HepG2 (cell line): ENCODE measurements around the gene GSK3A. TPM values are rescaled to one million over a fixed set of nuclear protein-coding genes. Genes with fewer than 3 reads are reported as not detected.
A peak's percentile ranks its signal among the peaks of the same experiment; 100 is the strongest.

Experiments used
- HNF4A ChIP-seq: sonication (generic); formaldehyde crosslinking; IDR thresholded peaks from 2 replicates; pipeline ENCODE4 v1.4.0; 2020; ENCODE audit warnings: missing genetic modification reagents
- HOXA5 ChIP-seq: sonication (generic); formaldehyde crosslinking; IDR thresholded peaks from 2 replicates; pipeline ENCODE4 v1.4.0; 2020; ENCODE audit warnings: missing genetic modification reagents
- KLF6 ChIP-seq: IDR thresholded peaks from 2 replicates; pipeline ENCODE4 v1.8.0; 2016; ENCODE audit warnings: missing biosample characterization, missing genetic modification reagents
- MIER3 ChIP-seq: IDR thresholded peaks from 2 replicates; pipeline ENCODE4 v1.6.1; 2016; ENCODE audit warnings: missing compliant biosample characterization, borderline replicate concordance
- MIXL1 ChIP-seq: IDR thresholded peaks from 2 replicates; pipeline ENCODE4 v1.6.1; 2016
- PHF8 ChIP-seq: sonication (generic); formaldehyde crosslinking; IDR thresholded peaks from 2 replicates; pipeline ENCODE4 v1.5.0; 2020; ENCODE audit warnings: missing genetic modification reagents
- REL ChIP-seq: sonication (generic); formaldehyde crosslinking; conservative IDR thresholded peaks from 2 replicates; pipeline ENCODE4 v1.8.0; 2022; ENCODE audit warnings: mild to moderate bottlenecking, missing genetic modification reagents, moderate library complexity
- REPIN1 ChIP-seq: sonication (generic); formaldehyde crosslinking; IDR thresholded peaks from 2 replicates; pipeline ENCODE4 v1.8.0; 2022; ENCODE audit warnings: missing genetic modification reagents, low read depth, mild to moderate bottlenecking, borderline replicate concordance
- RFX3 ChIP-seq: IDR thresholded peaks from 2 replicates; pipeline ENCODE4 v1.6.1; 2016; ENCODE audit warnings: missing biosample characterization, missing genetic modification reagents
- RFXAP ChIP-seq: sonication (generic); formaldehyde crosslinking; IDR thresholded peaks from 2 replicates; pipeline ENCODE4 v1.4.0; 2020; ENCODE audit warnings: missing genetic modification reagents, borderline replicate concordance
- SALL1 ChIP-seq: sonication (generic); formaldehyde crosslinking; IDR thresholded peaks from 2 replicates; pipeline ENCODE4 v1.8.0; 2022; ENCODE audit warnings: mild to moderate bottlenecking, missing genetic modification reagents
- SALL2 ChIP-seq: sonication (generic); formaldehyde crosslinking; IDR thresholded peaks from 2 replicates; pipeline ENCODE4 v1.8.1; 2023; ENCODE audit warnings: mild to moderate bottlenecking, missing genetic modification reagents, inconsistent platforms
- TEAD3 ChIP-seq: optimal IDR thresholded peaks from 2 replicates; pipeline ENCODE3; 2016; ENCODE audit warnings: borderline replicate concordance
- ZBTB14 ChIP-seq: sonication (generic); formaldehyde crosslinking; IDR thresholded peaks from 2 replicates; pipeline ENCODE4 v1.4.0; 2020; ENCODE audit warnings: missing genetic modification reagents
- ZNF143 ChIP-seq: sonication (generic); formaldehyde crosslinking; IDR thresholded peaks from 2 replicates; pipeline ENCODE4 v1.4.0; 2020; ENCODE audit warnings: missing genetic modification reagents
- ZSCAN25 ChIP-seq: sonication (generic); formaldehyde crosslinking; IDR thresholded peaks from 2 replicates; pipeline ENCODE4 v1.8.0; 2022; ENCODE audit warnings: mild to moderate bottlenecking, missing genetic modification reagents
- polyA plus RNA-seq, 8 experiments: library from polyadenylated mRNA; depleted of rRNA in 3 of 8; stranded (reverse) in 7 of 8; unstranded in 1 of 8; fragments of >200 nt; fragmentation: Illumina TruSeq in 4 of 8; extraction: Trizol in 4 of 8; gene quantifications; 2 replicates each; pipeline versions ENCODE4 v1.2.1 to v1.2.3, GENCODE V29; 2011 to 2016; ENCODE audit warnings: low read depth in 4 of 8, missing spikeins in 1 of 8, mixed read lengths in 1 of 8; ENCODE audit not compliant: insufficient read depth in 1 of 8
- total RNA-seq, 5 experiments: library from RNA; depleted of rRNA; stranded (reverse); fragments of >200 nt; fragmentation: Illumina TruSeq; extraction: Trizol; gene quantifications; 2 replicates each; pipeline ENCODE4 v1.2.3, GENCODE V29; 2016; ENCODE audit warnings: low read depth in 1 of 5
- TF ChIP-seq, protein P1 (sequence below): sonication (generic); formaldehyde crosslinking; IDR thresholded peaks from 2 replicates; pipeline ENCODE4 v1.5.0; 2020; ENCODE audit warnings: missing genetic modification reagents
- TF ChIP-seq, protein P2 (sequence below): sonication (generic); formaldehyde crosslinking; IDR thresholded peaks from 2 replicates; pipeline ENCODE4 v1.8.0; 2022; ENCODE audit warnings: missing genetic modification reagents, mild to moderate bottlenecking, inconsistent platforms, borderline replicate concordance
- TF ChIP-seq, protein P3 (sequence below): sonication (generic); formaldehyde crosslinking; IDR thresholded peaks from 2 replicates; pipeline ENCODE4 v1.4.0; 2020; ENCODE audit warnings: missing genetic modification reagents, borderline replicate concordance
- TF ChIP-seq, protein P4 (sequence below): sonication (generic); formaldehyde crosslinking; conservative IDR thresholded peaks from 2 replicates; pipeline ENCODE4 v1.8.0; 2022; ENCODE audit warnings: mild to moderate bottlenecking, moderate library complexity, missing genetic modification reagents
- TF ChIP-seq, protein P5 (sequence below): fragments of 450-650 bp; IDR thresholded peaks from 2 replicates; pipeline ENCODE4 v1.6.1; 2016

GSK3A gene
- total and polyA plus RNA-seq, 2 of the 13 experiments (the other 11 are each of a cell fraction or from before 2014, with no cell fraction given): 16.9 to 52.5 TPM

DNA sequence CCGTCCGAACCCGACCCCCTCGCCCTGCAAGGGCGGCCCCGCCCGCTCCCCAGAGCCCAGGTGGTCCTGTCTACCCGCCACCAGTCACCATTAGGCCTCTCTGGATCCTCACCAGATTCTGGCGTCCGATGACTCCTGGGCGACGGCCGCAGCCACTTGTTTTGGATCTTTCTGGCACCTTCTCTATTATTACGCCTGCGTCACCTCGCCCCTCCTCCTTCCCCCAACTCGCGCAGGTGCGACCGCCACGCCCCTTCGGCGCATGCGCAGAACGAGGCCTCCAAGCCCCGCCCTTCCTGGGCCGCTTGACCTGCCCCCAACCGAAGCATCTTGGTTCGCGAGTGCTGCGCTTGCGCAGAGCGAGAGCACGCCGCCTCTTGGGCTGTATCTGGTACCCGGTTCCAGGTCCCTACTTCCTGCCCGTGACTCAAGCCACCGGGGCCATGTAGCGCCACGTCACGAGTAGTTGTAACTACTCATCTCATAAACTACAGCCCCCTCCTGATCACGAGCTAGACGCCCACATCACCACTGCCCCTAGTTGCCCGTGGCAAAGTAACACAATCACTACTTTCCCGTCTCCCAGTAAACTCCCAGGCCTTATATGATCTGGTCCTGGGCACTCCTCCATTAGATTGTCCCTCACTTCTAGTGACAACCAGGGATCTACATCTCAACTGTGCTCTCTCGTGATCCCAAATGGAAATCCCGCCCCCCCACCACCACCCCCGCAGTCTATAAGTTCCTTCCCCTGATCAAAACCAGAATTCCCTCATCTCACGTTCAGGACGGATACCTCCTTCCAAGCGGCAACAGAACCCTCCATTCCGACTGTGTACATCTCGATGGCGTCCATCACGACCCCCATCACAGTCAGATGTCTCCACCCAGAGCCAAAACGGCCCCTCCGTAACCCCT lies 24.6 kb downstream of the GSK3A start, which contains the start of gene DEDD2 (continued):
- 0 out of 2 replicates have a peak, but pooled peaks have one; percentile 48 for TF ChIP-seq REPIN1 (CRISPR knock-in tag)
- TF ChIP-seq RFX3 (CRISPR knock-in tag): 0 out of 2 replicates have a peak, but pooled peaks have one; percentile 42
- 0 out of 2 replicates have a peak, but pooled peaks have one; percentile 30 for TF ChIP-seq KLF6
- TF ChIP-seq ZSCAN25 (CRISPR knock-in tag): peak; percentile 63; the same call in 1 of the 2 replicates
- TF ChIP-seq, protein P1, sequence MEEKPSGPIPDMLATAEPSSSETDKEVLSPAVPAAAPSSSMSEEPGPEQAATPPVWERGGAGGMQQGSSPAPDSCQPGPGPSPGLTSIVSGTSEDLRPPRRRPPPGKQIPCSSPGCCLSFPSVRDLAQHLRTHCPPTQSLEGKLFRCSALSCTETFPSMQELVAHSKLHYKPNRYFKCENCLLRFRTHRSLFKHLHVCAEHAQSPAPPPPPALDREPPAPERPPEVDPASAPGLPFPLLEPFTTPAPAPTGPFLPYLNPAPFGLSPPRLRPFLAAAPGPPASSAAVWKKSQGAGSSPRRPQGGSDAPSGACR (CRISPR knock-in tag): peak; percentile 53
- TF ChIP-seq, protein P2, sequence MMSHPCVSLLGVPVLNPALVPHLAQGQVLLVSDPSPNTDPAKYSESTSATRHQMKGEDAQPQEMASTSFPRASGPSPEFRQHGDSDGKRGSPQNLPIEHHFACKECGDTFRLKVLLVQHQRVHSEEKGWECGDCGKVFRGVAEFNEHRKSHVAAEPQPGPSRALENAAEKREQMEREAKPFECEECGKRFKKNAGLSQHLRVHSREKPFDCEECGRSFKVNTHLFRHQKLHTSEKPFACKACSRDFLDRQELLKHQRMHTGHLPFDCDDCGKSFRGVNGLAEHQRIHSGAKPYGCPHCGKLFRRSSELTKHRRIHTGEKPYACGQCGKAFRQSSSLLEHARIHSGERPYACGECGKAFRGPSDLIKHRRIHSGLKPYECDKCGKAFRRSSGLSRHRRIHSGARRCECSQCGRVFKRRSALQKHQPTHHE: peak; percentile 75; the same call in 1 of the 2 replicates
- peak; percentile 68 for TF ChIP-seq SALL1 (CRISPR knock-in tag)
- TF ChIP-seq, protein P3, sequence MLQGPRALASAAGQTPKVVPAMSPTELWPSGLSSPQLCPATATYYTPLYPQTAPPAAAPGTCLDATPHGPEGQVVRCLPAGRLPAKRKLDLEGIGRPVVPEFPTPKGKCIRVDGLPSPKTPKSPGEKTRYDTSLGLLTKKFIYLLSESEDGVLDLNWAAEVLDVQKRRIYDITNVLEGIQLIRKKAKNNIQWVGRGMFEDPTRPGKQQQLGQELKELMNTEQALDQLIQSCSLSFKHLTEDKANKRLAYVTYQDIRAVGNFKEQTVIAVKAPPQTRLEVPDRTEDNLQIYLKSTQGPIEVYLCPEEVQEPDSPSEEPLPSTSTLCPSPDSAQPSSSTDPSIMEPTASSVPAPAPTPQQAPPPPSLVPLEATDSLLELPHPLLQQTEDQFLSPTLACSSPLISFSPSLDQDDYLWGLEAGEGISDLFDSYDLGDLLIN (CRISPR knock-in tag): no peak
- TF ChIP-seq ZBTB14 (CRISPR knock-in tag): no peak
- TF ChIP-seq PHF8 (CRISPR knock-in tag): peak; percentile 76
- TF ChIP-seq, protein P4, sequence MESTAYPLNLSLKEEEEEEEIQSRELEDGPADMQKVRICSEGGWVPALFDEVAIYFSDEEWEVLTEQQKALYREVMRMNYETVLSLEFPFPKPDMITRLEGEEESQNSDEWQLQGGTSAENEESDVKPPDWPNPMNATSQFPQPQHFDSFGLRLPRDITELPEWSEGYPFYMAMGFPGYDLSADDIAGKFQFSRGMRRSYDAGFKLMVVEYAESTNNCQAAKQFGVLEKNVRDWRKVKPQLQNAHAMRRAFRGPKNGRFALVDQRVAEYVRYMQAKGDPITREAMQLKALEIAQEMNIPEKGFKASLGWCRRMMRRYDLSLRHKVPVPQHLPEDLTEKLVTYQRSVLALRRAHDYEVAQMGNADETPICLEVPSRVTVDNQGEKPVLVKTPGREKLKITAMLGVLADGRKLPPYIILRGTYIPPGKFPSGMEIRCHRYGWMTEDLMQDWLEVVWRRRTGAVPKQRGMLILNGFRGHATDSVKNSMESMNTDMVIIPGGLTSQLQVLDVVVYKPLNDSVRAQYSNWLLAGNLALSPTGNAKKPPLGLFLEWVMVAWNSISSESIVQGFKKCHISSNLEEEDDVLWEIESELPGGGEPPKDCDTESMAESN (CRISPR knock-in tag): peak; percentile 15; the same call in 1 of the 2 replicates
- 0 out of 2 replicates have a peak, but pooled peaks have one; percentile 54 for TF ChIP-seq REL (CRISPR knock-in tag)
- TF ChIP-seq RFXAP (CRISPR knock-in tag): peak; percentile 52; the same call in 1 of the 2 replicates
- TF ChIP-seq, protein P5, sequence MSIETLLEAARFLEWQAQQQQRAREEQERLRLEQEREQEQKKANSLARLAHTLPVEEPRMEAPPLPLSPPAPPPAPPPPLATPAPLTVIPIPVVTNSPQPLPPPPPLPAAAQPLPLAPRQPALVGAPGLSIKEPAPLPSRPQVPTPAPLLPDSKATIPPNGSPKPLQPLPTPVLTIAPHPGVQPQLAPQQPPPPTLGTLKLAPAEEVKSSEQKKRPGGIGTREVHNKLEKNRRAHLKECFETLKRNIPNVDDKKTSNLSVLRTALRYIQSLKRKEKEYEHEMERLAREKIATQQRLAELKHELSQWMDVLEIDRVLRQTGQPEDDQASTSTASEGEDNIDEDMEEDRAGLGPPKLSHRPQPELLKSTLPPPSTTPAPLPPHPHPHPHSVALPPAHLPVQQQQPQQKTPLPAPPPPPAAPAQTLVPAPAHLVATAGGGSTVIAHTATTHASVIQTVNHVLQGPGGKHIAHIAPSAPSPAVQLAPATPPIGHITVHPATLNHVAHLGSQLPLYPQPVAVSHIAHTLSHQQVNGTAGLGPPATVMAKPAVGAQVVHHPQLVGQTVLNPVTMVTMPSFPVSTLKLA: peak; percentile 63
- peak; percentile 29; the same call in 1 of the 2 replicates for TF ChIP-seq SALL2 (CRISPR knock-in tag)
- peak; percentile 20 for TF ChIP-seq TEAD3
- TF ChIP-seq MIER3 (CRISPR knock-in tag): no peak
- peak; percentile 52; the same call in 1 of the 2 replicates for TF ChIP-seq HOXA5
- no peak for TF ChIP-seq HNF4A (CRISPR knock-in tag)
- TF ChIP-seq MIXL1 (CRISPR knock-in tag): peak; percentile 26; the same call in 1 of the 2 replicates
- peak; percentile 41; the same call in 1 of the 2 replicates for TF ChIP-seq ZNF143
